HG02840 (cell line): ENCODE measurements around the gene SEPTIN11.

Experiments used
- ATAC-seq: cut with Tn5 transposase; IDR thresholded peaks from one replicate; pipeline ENCODE4 v1.9.1; 2021; ENCODE audit warnings: mild to moderate bottlenecking, moderate library complexity, moderate number of reproducible peaks; ENCODE audit not compliant: unreplicated experiment, low FRiP score

Gene SEPTIN11

GRCh38 chr4:76977736-76978350, 28.3 kb downstream of the SEPTIN11 start:
- ATAC-seq = no peak

- ATAC-seq = no peak
Measured at GRCh38 chr4:76979236-76979635, 29.7 kb downstream of the SEPTIN11 start.

- no peak for ATAC-seq
Measured at GRCh38 chr4:76980261-76980660, 30.7 kb downstream of the SEPTIN11 start.

- ATAC-seq = no peak
Measured at GRCh38 chr4:76981644-76982043, 32.1 kb downstream of the SEPTIN11 start.

- ATAC-seq = no peak
Measured at GRCh38 chr4:76982638-76983584, 33.4 kb downstream of the SEPTIN11 start.

DNA sequence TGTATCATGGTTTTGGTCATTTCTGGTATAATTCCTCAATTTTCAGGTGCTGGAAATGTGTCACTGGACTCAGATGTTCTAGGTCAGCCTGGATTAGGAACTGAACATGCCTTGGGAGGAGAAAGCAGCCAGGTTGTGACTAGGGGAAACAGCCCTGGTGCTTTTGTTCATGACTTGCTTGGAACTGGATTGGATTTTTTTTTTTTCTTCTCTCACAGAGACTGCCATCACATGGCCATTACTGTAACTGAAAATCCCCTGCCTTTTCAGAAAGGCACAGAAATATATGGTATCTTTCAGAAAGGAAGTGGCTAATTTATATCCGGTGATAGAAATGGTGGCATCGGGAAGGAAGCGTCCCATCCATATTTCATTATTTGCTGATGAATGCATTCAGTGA, 34.6 kb downstream of the SEPTIN11 start:
- no peak for ATAC-seq

DNA sequence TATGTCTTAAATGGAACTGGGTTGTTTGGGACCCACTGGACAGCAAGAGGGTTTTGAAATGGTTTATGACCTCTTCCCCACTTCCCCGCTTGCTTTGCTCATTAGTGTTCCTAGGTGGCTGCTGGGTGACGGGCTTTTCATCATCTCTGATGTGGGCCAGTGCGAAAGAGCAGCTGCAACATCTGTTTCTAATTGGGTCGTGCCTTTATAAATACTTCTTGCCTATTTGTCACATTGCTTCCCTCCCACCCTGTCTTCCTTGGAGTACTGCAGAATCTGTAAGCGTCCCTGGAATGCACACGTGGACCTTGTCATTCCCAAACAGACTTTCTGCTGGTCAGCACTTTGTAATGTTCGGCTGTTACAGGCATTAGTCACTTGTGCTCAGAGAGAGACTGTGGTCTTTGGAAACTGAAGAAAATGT, 35.2 kb downstream of the SEPTIN11 start:
- ATAC-seq = no peak

DNA sequence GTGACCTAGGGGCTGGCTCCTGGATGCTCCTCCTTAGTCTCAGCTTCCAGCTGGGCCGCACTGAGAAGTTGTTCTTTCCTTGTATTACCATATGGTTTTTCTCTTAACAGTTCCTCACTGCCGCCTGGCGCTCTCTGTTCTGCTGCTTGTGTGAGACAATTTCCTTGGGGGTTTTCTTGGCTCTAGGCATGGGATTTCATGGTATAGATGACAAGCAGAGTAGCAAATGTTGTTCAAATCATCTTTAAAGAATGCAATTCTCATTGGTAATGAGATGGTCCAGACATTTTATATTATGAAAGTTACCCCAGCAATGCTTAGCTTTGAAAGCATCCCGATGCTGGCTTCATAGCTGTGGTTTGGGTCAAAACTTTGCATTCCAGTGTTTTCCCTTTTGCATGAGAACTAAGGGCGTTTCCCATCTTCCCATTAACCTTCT, 37.6 kb downstream of the SEPTIN11 start:
- no peak for ATAC-seq

GRCh38 chr4:76987685-76988084, 38.1 kb downstream of the SEPTIN11 start:
- no peak for ATAC-seq

GRCh38 chr4:76989391-76990061, 40.0 kb downstream of the SEPTIN11 start:
- no peak for ATAC-seq

DNA sequence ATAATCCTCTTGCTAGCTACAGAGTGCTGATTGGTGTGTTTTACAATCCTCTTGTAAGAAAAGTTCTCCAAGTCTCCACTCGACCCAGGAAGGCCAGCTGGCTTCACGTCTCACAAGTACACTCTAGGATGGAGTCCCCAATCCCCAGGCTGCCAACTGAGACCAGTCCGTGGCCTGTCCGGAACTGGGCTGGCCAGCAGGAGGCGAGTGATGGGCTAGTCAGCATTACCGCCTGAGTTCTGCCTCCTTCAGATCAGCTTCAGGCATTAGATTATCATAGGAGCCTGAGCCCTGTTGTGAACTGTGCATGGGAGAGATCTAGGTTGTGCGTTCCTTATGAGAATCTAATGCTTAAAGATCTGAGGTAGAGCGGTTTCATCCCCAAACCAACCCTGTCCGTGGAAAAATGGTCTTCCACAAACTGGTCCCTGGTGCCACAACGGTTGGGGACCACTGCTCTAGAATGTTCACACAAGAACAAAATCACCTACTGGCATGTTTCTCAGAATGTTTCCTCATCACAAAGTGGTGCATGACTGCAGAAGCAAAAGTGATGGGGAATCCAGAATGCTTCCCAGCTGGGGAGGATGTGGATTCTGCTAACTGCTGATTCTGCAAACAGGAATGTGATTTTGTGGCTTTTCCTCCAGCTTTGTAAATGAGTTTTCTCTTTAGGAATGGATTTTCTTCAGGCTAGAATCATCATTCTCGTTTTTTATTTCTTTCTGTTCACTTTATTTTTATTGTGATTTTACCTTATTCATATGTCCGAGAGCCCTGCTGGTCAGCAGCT, 40.9 kb downstream of the SEPTIN11 start:
- ATAC-seq = no peak

DNA sequence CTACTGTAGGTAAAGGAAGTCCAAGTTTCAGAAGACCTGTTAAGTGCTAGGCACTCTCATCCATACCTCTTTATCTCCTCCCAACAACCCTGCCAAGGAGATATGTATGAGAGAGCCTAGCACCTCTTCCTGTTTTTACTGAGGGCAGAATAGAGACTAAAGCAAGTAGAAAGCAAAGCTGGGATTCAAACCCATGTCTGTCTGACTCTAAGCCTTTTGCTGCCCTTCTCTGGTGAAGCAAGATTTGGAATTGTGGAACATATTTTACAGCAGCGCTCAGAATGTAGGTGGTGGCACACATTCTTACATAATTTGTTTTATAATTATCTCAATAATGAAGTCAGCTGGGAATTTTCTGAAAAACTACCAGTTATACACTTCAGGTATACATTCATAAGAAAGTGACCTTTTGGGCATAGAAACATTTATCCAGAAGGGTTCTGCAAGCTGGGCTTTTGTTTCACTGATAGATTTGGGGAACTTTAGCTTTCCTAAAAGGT, 41.7 kb downstream of the SEPTIN11 start:
- no peak for ATAC-seq

DNA sequence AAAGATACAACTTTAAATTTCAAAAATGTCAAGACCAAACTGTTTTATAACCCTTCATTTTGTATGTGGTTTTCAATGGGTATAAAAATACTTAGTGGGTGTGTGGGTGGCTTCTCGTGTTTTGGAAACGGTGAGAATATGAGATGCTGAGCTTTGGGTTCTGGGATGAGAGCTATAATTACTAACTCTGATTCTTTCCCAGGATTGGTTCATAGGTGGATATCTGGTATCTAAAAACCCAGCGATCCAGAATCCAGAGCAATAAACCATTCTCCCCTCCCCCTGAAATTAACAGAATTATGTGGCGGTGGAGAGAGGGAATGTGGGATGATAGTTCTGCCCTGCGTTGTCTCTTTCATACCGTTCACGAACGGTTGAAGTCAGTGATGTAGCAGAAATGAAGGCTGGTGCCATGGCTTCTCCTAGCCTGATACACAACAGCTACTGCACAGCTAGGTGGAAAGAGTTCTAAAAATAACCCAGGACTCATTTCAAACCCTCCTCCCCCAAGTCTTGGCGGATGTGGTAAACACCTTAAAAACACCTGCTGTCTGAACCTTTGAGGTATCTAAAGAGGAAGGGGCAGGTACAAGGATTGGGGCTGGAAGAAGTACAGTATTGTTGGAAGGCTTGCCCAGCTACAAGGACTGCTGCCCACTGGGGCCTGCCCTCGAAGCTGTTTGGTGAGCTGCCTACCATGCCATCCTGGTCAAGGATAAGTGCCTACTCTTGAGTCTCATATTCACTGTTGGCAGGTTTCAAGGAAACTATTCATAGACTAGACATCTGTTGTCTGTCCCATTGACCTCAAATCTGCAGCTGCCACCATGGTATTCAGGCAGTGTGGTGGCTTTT, 44.5 kb downstream of the SEPTIN11 start:
- peak; percentile 85 for ATAC-seq

DNA sequence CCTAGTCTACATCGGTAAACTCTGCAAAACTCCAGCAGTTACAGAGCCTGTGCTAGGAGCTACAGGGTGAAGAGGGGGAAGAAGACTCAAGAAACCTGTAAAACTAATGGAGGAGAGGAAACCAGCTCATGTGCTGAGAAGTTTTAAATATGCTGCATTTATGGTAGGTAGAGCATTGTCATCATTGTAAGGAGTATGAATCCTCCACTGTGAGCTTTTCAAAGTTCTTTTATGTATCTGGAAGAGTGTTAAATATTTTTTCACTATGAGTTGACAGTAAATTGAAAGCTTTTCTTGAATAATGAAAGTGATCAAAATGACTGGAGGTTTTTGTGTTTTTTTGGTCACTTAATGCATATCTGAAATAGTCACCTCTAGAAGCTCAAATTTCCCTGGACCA, 46.2 kb downstream of the SEPTIN11 start:
- ATAC-seq = no peak

- ATAC-seq = no peak
Measured at GRCh38 chr4:76996445-76996844, 46.9 kb downstream of the SEPTIN11 start.

GRCh38 chr4:76997077-76997476, 47.5 kb downstream of the SEPTIN11 start:
- no peak for ATAC-seq

DNA sequence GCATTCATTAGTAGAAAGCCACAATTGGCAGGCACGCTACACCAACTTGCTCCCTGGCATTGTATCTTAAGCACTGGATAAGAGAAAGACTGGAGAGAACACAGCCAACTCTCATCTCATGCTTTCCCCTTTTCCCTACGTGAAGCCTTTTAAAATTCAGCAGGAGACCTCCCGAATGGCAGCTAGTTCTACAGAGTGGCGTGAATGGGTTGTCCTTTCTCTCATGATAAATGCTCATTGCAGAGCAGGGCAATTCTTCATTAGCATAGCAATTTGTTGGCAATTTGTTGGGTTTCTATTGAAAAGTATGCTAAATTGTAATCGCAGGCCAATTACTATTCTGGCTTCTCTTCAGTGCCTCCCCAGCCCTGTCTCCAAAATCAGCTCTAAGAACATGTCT, 48.0 kb downstream of the SEPTIN11 start:
- no peak for ATAC-seq

- no peak for ATAC-seq
Measured at GRCh38 chr4:76998251-76998901, 48.8 kb downstream of the SEPTIN11 start.
